ENCODE results near the gene SPATC1L. TPM values are rescaled to one million over a fixed set of nuclear protein-coding genes. Genes with fewer than 3 reads are reported as not detected.

The SPATC1L gene
- total RNA-seq, 1 donor from 2014 or later, result 14.1 TPM

DNA sequence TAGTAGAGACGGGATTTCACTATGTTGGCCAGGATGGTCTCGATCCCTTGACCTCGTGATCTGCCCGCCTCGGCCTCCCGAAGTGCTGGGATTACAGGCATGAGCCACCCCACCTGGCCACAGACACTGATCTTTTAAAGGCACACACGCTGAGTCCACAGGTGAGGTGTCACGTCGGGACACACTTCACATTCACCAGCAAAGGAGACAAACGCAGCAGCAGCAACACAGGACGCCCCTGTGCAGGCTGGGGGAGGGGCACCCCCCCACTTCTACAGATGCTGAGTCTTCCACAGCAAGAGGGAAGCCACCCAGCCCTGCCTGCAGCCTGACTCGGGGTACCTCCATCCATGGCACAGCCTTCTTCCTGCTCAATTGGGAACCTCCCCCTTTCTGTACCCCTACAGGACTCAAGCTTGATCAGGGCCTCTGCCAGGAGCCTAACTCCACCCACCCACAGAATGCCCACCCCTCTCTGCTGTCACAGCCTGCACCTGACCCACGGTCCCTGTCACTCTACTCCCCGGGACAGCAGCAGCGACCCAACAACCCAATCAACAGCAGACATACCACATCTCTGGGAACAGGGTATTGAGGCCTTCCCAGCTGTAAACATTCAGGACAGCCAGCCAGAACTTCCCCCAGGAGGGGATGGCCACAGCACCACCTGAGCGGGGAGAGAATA is 34.8 kb upstream of the SPATC1L start:
- no peak overlapping the region for H3K27ac Mint-ChIP-seq (ENCODE audit: unreplicated experiment)
- TF ChIP-seq, protein P1, sequence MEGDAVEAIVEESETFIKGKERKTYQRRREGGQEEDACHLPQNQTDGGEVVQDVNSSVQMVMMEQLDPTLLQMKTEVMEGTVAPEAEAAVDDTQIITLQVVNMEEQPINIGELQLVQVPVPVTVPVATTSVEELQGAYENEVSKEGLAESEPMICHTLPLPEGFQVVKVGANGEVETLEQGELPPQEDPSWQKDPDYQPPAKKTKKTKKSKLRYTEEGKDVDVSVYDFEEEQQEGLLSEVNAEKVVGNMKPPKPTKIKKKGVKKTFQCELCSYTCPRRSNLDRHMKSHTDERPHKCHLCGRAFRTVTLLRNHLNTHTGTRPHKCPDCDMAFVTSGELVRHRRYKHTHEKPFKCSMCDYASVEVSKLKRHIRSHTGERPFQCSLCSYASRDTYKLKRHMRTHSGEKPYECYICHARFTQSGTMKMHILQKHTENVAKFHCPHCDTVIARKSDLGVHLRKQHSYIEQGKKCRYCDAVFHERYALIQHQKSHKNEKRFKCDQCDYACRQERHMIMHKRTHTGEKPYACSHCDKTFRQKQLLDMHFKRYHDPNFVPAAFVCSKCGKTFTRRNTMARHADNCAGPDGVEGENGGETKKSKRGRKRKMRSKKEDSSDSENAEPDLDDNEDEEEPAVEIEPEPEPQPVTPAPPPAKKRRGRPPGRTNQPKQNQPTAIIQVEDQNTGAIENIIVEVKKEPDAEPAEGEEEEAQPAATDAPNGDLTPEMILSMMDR (IDR thresholded peaks at IDR 0.05), result no peak
- DNase-seq (ENCODE audit: low spot score), result peak; percentile 59
- no peaks in the 10 kb centered on the region for H3K9me3 Mint-ChIP-seq (ENCODE audit: low read depth)
- H3K27me3 Mint-ChIP-seq (ENCODE audit: low read depth), result no peaks in the 10 kb centered on the region
- no peak overlapping the region for H3K4me3 Mint-ChIP-seq (ENCODE audit: unreplicated experiment)
- H3K36me3 Mint-ChIP-seq (ENCODE audit: low read depth), result peaks cover 21% of the 10 kb centered on the region
- peaks cover 5% of the 10 kb centered on the region for H3K4me1 Mint-ChIP-seq (ENCODE audit: low read depth)

DNA sequence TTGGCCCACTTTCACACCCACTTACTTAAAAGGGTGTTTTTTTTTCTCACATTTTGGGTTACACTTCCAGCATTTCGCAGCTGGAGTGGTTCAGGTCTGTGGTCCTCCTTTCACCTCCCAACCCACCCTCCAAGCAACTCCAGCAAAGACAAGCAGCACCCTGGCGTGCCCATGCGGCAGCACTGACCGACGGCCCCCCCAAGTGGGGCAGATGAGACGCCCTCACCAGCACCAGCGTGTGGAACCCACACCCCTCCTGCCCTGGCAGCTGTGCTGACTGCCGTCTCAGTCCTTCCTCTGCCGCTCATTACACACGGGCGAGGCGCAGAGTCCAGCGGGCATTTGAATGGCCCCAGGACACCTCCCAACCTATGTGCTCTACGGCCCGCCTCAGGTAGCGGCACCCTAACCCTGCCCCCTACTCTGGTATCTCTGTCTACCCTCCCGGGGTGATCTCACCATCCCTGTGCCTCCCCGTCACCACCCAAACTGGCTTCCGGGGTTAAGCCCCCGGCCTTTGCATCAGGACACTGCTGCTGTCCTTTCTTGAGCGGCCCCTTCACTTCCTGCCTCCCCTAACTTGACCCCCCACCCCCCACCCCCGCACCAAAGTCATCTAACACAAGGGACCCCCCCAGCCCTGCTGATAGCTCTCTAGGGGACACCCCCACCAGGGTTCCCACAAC is 33.4 kb upstream of the SPATC1L start:
- Mint-ChIP-seq H3K4me1 (ENCODE audit: low read depth) (peaks cover 10% of the 10 kb centered on the region), H3K9me3 (ENCODE audit: low read depth) (no peaks in the 10 kb centered on the region), H3K27me3 (ENCODE audit: low read depth) (no peaks in the 10 kb centered on the region), H3K4me3 (ENCODE audit: unreplicated experiment) (no peak overlapping the region), H3K27ac (ENCODE audit: unreplicated experiment) (no peak overlapping the region), H3K36me3 (ENCODE audit: low read depth) (peaks cover 25% of the 10 kb centered on the region)
- DNase-seq (ENCODE audit: low spot score), result peak; percentile 92
- TF ChIP-seq, protein P1 (IDR thresholded peaks at IDR 0.05), result no peak

- no peak overlapping the region for H3K4me3 Mint-ChIP-seq (ENCODE audit: unreplicated experiment)
- H3K9me3 Mint-ChIP-seq (ENCODE audit: low read depth), result no peaks in the 10 kb centered on the region
- no peaks in the 10 kb centered on the region for H3K27me3 Mint-ChIP-seq (ENCODE audit: low read depth)
- H3K4me1 Mint-ChIP-seq (ENCODE audit: low read depth), result peaks cover 10% of the 10 kb centered on the region
- peak; percentile 59 for DNase-seq (ENCODE audit: low spot score)
- no peak overlapping the region for H3K27ac Mint-ChIP-seq (ENCODE audit: unreplicated experiment)
- peaks cover 23% of the 10 kb centered on the region for H3K36me3 Mint-ChIP-seq (ENCODE audit: low read depth)
- TF ChIP-seq, protein P1 (IDR thresholded peaks at IDR 0.05), result no peak
Measured at GRCh38 chr21:46216132-46216747, 32.0 kb upstream of the SPATC1L start.

GRCh38 chr21:46215436-46216131 is 31.3 kb upstream of the SPATC1L start:
- H3K27ac Mint-ChIP-seq (ENCODE audit: unreplicated experiment), result no peak overlapping the region
- TF ChIP-seq, protein P1 (IDR thresholded peaks at IDR 0.05), result no peak
- H3K36me3 Mint-ChIP-seq (ENCODE audit: low read depth), result peaks cover 21% of the 10 kb centered on the region
- DNase-seq (ENCODE audit: low spot score), result peak; percentile 75
- peaks cover 10% of the 10 kb centered on the region for H3K4me1 Mint-ChIP-seq (ENCODE audit: low read depth)
- no peaks in the 10 kb centered on the region for H3K27me3 Mint-ChIP-seq (ENCODE audit: low read depth)
- no peak overlapping the region for H3K4me3 Mint-ChIP-seq (ENCODE audit: unreplicated experiment)
- H3K9me3 Mint-ChIP-seq (ENCODE audit: low read depth), result no peaks in the 10 kb centered on the region

Measured in chondrocyte (in vitro differentiated cells).